Ovary (tissue), 3 donors: ENCODE measurements around the gene EPHA5.

ENCODE experiments used
- EP300 ChIP-seq: sonication (generic); formaldehyde crosslinking; IDR thresholded peaks from one replicate; pipeline ENCODE4 v1.6.1; 2017; ENCODE audit warnings: antibody characterized with exemption
- TF ChIP-seq, protein P1 (sequence below), 3 donors: fragments of 450-650 bp in 2 of 3; fragments of 200-600 bp in 1 of 3; IDR thresholded peaks; one replicate each; pipeline versions ENCODE4 v1.5.1 to v1.8.0; 2016 to 2022; ENCODE audit warnings: antibody characterized with exemption in 3 of 3, mild to moderate bottlenecking in 1 of 3
- donor health status: DM: no; HTN: no; CAD: no.

DNA sequence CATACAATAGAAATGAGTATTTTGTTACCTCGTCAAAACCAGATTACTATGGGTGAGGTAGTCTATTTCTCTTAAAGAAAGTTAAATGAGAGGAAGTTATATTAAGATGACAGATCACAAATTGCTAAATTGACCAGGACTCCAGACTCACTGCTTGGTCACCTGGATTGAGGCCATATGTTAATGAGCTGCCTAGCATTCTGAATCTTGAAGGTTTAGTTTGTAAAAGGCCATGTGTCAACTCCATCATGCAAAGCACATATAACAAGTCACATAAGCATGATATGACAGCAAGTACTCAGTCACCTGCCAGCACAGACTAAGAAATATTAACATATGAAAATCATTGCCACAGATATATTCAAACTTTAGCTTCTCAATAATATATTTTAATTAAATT is 72.6 kb downstream of the EPHA5 start:
- TF ChIP-seq, protein P1, sequence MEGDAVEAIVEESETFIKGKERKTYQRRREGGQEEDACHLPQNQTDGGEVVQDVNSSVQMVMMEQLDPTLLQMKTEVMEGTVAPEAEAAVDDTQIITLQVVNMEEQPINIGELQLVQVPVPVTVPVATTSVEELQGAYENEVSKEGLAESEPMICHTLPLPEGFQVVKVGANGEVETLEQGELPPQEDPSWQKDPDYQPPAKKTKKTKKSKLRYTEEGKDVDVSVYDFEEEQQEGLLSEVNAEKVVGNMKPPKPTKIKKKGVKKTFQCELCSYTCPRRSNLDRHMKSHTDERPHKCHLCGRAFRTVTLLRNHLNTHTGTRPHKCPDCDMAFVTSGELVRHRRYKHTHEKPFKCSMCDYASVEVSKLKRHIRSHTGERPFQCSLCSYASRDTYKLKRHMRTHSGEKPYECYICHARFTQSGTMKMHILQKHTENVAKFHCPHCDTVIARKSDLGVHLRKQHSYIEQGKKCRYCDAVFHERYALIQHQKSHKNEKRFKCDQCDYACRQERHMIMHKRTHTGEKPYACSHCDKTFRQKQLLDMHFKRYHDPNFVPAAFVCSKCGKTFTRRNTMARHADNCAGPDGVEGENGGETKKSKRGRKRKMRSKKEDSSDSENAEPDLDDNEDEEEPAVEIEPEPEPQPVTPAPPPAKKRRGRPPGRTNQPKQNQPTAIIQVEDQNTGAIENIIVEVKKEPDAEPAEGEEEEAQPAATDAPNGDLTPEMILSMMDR (IDR thresholded peaks at IDR 0.05) = no peak
- no peak for TF ChIP-seq EP300
